SH-SY5Y (cell line): Measurements from ENCODE around the gene MAP3K6.

Source experiments
- GATA2 ChIP-seq: IDR thresholded peaks from 2 replicates; pipeline ENCODE4 v1.6.1; 2011; ENCODE audit warnings: mild to moderate bottlenecking, low read depth, low read length
- GATA3 ChIP-seq: IDR thresholded peaks from 2 replicates; pipeline ENCODE4 v1.6.1; 2011; ENCODE audit warnings: low read depth, mild to moderate bottlenecking, low read length, moderate library complexity

DNA sequence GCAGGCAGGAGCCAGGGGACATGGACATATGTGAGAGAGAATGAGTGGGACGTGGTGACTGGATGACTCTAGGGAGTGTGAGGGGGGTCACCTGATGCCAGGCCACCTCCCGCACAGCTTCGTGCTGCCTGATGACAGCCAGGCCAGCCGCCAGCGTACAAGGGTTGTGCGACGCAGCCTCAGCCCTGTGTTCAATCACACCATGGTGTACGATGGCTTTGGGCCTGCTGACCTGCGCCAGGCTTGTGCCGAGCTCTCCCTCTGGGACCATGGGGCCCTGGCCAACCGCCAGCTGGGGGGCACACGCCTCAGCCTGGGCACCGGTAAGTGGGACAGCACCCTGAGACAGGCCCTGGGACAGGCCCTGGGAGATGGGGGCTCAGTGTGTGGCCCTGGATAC lies 13.6 kb downstream of the MAP3K6 start:
- TF ChIP-seq GATA2 = no peak
- TF ChIP-seq GATA3 = no peak
